NCI-H226 (cell line): ENCODE results near the gene NRXN3.

Experiments used
- DNase-seq: peaks from one replicate; pipeline ENCODE4 v3.0.0-alpha.2; 2015

Gene NRXN3

DNA sequence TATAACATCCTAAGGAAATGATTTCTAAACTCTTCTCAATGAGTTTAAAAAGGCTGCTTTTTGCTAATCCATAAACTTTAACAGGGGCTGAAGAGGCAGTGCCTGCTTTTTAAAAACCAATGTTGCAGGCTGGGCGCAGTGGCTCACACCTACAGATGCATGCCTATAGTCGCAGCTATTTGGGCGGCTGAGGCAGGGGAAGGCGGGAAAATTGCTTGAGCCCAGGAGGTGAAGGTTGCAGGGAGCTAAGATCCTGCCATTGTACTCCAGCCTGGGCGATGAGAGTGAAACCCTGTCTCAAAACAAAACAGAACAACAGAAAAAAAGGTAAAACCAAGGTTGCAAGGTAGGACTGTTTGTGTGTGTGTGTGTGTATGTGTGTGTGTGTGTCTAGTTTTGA lies 1509.9 kb downstream of the NRXN3 start:
- no peak for DNase-seq

DNA sequence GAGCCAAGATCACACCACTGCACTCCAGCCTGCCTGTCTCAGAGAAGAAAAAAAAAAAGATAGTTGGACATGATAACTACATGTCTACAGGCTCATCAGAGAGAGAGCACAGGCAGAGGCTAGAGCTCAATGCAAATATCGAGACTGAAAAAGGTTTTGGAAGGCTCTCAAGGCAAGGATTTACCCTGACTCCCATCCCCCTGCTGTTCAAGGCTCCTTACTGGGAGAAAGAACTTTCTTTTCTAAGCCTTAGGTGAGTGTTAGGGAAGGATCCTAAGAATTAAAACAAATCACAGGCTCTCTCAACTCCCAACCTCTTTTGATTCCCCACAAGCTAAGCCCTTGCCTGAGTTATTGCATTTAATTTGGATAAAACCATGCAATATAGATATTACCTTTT lies 1516.0 kb downstream of the NRXN3 start:
- DNase-seq, result no peak

DNA sequence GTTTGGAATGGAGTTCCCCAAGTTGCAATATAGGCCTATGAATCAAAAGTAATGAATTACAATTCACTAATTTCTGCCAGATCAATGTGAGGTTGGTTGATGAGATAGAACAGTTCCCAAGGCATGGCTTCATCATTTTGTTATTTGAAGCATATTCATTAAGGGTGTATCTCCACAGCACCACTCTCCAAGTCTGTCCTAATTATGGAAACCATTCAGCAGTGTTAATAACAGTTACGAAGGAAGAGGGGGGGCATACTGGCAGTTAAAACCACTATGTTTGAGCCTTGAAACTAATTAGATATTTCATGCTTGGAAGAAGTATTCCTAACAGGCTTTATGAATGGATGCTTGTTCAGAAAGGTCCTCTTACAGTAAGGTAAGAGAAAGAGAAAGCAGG lies 1520.8 kb downstream of the NRXN3 start:
- DNase-seq, result no peak

DNA sequence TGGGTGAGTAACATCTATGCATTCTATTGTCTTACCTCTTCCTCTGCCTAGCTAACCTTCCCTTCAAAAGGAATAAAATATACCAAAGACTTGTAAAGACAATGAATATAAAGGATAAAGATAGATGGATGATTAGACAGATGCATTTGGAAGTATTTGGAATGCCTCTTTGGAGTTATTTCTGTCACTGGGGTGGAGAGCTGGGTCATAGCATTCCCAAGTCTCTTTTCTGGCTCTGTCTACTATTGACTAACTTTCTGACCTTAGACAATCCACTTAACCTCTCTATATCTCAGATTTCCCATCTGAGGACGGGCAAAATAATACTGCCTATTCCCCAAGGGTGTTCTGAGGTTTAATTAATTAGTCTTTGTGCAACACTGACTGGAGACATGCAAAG lies 1523.8 kb downstream of the NRXN3 start:
- DNase-seq, result no peak

DNA sequence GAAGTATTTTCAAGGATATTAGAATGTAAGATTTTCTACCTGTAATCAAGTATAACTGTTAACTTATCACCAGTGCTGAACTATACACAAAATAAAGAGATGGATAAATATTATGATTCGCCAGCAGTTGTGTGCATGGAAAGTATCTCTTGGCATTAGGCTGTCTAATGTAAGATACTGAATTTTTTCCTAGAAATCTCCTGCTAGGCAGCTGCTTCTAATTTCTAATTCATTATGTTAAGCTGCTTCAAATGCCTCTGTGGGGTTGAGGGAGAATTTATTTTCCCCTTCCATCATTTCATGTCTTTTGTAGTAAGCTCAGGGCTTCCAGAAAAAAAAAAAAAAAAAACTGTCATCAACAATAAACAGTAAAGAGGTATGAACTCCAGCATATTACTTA lies 1525.1 kb downstream of the NRXN3 start:
- no peak for DNase-seq

DNA sequence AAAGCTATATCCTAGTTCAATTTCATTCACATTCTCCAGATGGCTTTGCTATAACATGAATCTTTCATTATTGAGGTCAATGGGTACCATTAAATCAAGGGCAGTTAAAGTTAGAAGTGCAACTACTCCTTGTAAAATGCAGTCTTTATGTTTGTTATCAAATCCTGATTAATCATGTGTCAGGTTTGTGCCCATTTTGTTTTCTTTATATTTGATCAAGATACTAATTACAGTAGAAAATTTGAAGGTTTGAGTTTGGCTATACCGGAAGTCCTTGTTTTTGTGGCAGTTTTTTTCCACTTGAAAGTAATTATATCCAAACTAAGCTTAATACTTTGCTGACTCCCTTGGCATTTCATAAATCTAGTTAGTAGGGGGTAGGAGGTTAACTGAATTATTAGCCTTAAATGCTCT lies 1528.1 kb downstream of the NRXN3 start:
- DNase-seq, result no peak

DNA sequence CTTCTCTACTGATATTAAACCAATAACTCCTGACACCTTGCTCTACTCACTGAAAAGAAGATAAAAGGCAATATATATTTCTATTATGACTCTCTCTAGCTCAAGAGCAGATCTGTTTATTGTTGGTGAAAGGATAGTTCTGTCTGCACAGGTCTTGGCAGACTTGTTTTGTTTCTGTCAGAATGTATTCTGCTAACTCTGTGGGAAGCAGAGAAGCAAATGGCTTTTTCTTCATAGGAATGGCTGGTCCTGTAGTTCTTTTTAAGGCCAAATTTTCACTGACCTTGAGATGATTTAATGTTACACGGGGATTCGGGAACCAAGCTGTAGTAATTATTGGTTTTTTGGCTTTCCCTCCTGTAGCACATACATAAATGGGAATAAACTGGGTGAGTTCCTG lies 1529.0 kb downstream of the NRXN3 start:
- DNase-seq, result no peak

DNA sequence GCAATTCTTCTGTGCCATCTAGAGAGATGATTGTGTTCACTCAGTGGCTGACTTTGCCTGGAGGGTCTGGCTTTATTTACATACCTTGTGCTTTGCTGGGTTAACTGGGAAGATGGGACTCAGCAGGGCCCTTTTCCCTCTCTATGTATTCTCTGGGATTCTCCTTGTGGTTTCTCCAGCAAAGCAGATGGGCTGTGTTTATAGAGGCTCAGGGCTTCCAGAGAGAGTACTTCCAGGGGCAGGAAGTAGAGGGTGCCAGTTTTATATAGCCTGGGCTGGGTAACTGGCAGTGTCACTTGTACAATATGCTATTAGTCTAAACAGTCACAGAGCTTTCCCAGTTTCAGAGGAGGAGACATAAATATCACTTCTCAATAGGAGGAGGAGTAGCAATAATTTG lies 1531.2 kb downstream of the NRXN3 start:
- DNase-seq, result no peak

DNA sequence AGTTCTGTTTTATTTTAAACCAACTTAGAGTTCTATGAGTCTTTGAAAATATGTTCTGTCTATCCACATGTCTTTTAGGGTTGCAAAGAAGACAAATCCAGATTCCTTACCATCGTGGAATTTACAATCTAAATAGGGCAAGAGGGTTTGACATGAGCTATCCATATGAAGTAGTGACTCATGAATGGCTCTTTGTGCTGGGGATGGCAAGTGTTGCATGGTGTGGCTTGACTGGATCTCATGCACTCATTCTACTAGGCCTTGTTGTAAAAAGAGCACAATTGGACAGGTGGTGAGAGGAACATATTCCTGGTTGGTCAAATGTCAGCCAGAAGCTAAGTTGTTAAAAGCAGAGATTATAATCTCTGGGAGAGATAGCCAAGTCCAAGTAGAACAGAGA lies 1532.0 kb downstream of the NRXN3 start:
- no peak for DNase-seq

DNA sequence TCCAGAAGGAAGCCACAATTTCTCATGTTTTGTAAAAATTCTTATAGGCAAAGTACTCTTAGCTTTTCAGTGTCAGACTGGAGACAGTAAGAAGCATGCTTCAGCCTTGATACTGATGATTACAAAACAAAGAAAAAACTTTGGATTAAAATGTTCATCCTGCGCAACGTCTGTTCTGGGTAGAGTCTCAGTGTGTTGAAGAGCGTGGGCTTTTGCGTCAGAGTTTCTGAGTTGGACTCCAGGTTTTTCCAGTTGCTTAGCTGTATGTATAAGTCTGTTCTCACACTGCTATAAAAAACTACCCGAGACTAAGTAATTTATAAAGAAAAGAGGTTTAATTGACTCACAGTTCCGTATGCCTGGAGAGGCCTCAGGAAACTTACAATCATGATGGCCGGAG lies 1533.0 kb downstream of the NRXN3 start:
- DNase-seq, result no peak

DNA sequence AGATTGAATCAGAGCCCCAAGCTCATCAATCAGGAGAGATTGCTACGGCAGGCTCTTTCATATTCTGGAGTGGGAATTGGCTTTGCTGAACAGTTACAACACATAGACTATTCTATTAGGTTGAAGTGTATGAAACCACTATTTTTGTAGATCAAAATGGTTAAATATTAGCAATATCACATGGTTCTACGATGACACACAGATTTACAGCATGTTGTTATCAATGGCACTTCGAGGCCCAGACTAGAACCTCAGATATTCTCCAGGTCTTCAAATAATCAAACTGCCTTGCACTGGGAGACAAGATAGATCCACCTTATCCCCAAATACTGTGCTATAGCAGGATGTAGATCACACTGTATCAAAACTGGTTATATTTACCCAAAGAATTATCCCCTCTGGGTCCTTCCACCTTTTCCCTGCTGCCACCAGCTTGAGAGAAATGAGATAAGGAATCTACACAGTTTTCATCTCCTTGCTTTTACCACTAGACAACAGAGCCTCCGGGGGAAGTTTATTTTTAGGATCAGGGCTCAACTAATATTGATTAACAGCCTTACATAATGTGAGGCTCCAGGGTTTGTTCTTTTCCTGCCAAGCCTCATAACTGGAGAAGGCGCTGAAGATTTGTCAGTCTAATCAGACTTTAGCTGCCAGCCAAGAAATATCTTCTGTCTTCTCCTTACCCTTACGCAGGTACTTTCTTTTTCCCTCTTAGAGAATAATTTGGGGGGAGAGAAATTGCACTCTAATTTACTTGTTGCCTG lies 1534.1 kb downstream of the NRXN3 start:
- no peak for DNase-seq

DNA sequence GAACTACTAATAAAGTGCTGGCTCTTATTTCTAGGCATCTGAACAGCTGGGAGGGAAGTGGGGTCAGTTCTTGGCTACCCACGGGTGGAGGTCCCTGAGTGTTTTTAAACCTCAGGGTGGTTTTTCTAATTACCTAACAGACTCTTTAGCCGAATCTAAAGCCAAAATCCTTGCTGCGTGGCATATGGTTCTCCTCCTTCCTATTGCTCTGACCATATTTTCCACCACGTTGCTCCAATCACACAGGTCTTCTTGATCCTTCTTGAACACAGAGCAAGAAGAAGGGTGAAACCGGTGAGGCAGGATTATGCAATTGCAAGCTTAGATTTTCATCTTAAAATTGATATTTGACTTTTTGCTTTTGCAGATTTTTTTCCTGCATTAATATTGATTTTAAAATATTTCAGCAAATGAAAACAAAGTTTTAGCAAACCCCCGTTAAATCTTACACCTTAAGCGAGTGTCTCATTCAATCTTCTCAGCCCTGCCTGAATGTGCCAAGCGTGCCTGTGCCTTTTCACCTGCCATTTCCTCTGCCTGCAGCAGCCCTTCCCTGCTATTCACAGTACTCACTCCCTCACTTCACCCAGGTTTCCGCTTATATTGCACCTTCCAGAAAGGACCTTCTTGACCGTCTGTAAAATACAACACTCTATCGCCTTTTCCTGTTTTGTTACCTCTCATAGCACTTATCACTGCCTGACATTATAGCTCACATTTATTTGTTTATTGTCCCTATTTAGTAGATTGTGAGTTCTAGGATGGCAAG lies 1535.1 kb downstream of the NRXN3 start:
- no peak for DNase-seq

DNA sequence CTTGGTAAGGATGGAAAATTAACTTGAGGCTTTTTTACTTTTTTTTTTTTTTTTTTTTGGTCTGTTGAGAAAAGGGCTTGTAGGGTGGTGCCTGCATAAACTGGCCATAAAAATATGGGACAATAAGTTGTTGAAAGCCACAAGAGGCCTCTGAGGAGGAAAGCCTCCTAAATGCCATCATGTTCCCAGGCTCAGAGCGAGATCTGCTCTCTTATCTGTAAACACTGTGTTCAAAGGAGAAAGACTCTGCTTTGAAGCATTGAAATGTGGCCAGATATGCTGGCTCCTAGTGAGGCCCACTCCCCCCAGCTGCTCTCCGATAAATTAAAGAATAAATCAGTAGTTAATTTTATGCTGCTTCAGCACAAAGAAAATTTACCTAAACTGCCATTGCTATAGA lies 1536.2 kb downstream of the NRXN3 start:
- DNase-seq, result no peak

DNA sequence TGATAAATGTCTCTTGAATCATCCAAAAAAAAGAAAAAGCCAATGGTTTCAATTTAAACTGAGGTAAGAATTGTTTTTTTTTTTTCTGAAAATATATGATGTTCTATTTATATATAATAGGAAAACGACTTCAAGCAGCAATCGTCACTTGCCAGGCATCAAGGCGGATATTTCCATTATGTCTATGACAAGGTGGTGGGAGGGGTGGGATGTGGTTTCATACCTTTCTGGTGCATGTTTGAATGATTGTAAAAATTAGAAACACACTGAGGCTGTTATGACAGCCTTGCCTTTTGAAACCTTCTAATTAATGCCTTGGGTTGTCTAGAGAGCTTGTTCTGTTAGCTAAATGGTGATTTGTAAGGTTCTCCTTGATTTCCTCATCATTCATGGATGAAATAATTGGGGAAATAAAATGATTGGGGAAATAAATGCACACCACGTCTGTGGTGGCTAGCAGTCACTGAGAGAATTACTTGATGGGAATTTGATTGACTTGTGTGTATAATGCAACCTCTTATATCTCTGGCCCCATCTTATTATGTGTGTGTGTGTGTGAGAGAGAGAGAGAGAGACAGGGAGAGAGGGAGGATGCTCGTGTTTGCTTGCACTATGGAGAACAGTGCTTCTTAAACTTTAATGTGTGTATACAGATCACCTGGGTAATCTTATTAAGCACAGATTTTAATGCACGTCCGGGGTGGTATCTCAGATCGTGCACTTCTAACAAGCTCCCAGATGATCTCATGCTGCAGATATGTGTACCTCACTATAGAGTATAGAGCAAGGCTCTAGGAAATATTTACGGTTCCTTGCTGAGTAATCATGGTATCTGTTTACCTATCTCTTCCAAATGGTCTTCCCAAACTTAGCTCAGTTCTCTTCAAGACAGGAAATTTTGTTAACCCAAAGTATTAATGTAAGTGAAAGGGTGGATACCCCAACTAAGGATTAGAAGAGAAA lies 1538.5 kb downstream of the NRXN3 start:
- DNase-seq, result peak; percentile 81

DNA sequence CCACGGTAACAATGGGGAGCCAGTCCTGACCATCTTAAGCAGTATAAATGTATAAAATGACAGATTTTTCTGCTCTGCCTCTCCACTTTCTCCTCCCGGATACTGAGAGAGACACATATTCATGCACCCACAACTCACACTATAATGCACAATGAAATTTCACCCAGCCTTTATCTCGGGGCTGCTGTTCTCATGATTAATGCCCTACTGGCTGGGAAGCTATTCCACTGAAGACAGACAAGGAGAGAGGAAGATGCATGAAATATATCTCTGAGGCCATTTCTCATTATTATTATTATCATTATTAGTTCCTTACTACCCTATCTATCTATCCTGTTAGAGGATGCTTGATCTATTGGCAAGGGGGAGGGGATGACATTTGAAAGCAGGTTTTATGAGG lies 1539.4 kb downstream of the NRXN3 start:
- DNase-seq, result peak; percentile 49

DNA sequence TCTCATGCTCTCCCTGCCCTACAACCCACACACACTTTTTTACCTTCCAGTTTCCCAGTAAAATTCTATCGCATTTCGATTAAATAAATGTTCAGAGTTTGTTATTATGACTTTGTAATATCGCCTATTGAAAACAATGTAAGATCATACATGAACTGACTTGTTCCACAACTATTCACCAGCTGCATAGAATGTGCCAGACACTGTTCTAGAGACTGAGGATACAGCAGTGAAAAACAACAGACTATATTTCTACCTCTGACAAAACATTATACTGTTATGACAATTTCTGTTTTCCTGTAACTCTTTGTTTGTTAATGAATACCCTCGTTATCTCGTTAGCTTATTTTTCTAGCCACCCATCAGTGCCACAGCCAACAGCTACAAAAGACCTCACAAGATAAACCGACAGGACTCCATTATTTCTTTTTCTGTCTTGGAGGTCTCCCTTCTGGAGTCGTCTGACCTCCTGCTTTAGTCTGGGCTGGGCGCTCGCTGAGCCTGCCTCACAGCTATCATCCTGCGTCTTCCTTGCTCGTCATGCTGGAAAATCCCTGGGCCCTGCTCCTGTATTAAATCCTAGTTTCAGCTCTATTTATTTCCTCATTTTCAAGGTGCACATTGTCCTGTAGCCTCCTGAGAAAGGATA lies 1542.3 kb downstream of the NRXN3 start:
- no peak for DNase-seq

DNA sequence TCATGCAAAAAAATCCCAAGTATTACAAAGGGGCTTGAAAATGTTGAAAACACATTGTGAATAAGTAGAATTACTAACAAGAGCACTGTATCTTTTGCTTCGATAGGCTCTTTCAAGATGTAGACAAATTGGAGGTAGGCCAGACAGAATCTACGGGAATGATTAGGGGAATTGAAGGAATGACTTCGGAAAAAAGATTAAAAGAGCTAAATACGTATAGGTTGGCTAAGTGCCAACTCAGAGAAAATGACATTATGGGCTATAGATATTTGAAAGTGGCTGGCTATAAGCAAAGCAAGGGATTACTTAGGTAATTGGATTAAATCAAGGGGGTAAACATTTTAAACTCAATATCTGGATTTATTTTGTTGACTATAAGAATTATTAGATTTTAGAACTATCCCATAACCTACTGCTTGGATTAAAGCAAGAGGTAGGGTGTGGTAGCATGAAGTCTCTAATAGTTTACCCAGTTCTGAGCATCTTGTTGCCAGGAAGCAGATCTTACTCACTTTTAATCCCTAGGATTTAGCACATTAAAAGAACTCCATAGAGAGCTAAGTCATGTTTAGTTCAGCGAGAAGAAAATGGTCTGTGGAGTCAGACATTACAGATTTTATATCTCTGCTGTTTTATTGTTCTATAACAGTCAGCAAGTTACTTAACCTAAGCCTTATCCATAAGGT lies 1551.4 kb downstream of the NRXN3 start:
- DNase-seq, result no peak

DNA sequence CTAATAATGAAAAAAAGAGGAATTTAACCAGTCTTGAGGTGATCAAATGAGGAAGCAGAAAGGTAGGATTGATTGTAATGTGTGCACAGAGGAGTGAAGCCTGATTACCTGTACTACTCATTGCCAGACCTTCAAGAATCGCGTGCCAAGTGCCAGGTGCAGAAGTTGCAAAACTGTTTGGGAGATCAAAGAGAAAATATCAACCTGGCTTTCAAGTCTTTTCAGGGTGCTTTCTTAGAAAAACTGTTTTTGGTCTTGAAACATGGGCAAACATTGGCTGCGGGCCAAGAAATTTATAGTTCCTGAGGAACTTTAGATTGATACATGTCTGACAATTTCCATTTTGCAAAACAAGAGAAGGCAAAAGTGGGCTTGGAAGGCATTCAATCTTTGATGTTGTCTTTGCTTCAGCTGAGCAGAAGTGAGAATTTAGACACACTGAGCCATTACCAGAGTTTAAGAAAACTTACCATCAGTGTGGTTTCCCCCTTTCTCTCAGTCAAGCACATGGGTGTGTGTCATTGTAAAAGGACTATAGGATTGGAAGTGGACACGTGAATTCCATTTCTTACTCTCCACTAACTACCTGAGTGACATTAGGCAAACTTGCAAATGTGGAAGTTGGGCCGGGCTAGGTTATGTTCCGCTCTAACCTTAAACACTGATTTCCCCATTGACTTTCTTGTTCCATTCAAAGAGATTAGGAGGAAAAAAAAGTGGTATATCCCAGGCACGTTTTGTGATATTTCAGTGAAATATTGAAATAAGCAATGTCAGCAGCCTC lies 1555.0 kb downstream of the NRXN3 start:
- DNase-seq, result no peak

DNA sequence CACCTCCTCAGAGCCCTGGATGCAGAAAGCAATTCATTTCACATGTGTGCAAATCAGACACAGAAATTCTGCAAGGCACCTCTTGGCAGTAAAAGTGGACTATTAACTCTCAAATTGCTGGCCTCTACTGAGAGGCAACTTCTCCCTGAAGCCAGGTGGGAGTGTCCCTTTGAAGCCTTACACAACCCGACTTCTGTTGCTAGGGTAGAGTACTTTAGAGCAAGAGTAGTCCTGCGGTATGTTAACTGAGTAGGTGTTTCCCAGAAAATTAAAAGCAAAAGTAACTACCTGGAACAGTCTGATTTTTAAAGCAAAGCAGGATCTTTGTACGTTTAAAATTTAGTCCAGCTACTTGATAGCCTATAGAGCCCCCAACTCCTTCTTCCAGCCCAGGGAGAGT lies 1557.7 kb downstream of the NRXN3 start:
- no peak for DNase-seq

DNA sequence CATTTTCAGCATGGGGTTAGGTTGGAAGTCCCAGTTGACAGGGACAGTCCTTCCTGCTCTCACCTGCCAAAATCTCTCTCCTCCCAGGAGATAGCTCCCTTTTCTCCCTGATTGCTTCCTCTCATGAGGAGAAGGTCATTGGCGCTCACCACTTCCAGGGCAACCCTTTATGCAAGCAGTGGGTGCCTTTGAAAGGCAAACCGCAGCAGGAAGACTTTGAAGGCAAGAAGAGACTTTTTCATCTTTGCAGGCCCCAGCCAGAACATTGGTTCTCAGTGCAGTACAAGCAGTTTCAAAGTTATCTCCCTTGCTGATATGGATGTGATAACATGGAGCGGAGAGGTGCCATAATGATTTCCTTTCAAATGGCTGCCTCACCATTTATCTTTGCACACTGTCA lies 1558.2 kb downstream of the NRXN3 start:
- no peak for DNase-seq

DNA sequence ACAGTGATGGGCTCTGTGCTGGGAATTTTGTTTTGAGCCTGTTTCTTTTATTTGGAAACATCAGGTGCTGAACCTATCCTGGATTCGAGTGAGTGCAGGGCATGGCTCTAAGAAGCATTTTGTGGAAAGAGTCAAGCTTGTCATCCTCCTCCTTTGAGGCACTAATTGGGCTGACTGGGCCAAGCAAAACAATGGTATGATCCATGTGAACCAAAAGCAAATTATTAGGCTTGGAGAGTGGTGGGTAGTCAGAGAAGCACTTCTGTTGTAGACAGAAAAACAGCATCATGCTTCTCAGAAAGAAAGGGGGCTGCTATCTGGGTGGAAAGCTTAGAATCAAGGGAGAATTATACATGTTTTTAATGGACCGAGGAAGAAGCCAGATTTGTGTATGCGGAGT lies 1559.6 kb downstream of the NRXN3 start:
- DNase-seq, result no peak
